Lung (tissue), 12 donors: ENCODE measurements around the gene CCDC38. TPM values are rescaled to one million over a fixed set of nuclear protein-coding genes. Genes with fewer than 3 reads are reported as not detected.

Experiments
- ATAC-seq: fragments of 200-7000 bp; cut with Tn5 transposase; one replicate; pipeline ENCODE4 v1.9.1; 2020; ENCODE audit warnings: moderate number of reproducible peaks; ENCODE audit not compliant: insufficient read depth, low FRiP score
- DNase-seq, 3 donors: peaks; one replicate each; pipeline ENCODE4 v3.0.0-alpha.2; 2013 to 2017
- H3K27ac ChIP-seq, 2 donors: one replicate each; pipeline ENCODE4 v1.5.1; 2013; ENCODE audit warnings: mild to moderate bottlenecking in 2 of 2, moderate library complexity in 2 of 2, control low read depth in 1 of 2, inconsistent platforms in 1 of 2, low read depth in 1 of 2, low read length in 1 of 2
- H3K27me3 ChIP-seq, 3 donors: one replicate each; pipeline ENCODE4 v1.5.1; 2013; ENCODE audit warnings: low read length in 2 of 3; ENCODE audit not compliant: control insufficient read depth in 3 of 3, insufficient read depth in 3 of 3
- H3K36me3 ChIP-seq, 4 donors: one replicate each; pipeline ENCODE4 v1.5.1; 2013; ENCODE audit warnings: low read length in 4 of 4, mild to moderate bottlenecking in 1 of 4, moderate library complexity in 1 of 4; ENCODE audit not compliant: control insufficient read depth in 4 of 4, insufficient read depth in 4 of 4
- H3K4me1 ChIP-seq, 5 donors: one replicate each; pipeline ENCODE4 v1.5.1; 2013; ENCODE audit warnings: low read length in 5 of 5, mild to moderate bottlenecking in 2 of 5, moderate library complexity in 1 of 5; ENCODE audit not compliant: control insufficient read depth in 5 of 5, insufficient read depth in 5 of 5
- H3K4me3 ChIP-seq: one replicate; pipeline ENCODE4 v1.5.1; 2013; ENCODE audit warnings: mild to moderate bottlenecking, control low read depth, moderate library complexity
- H3K9ac ChIP-seq, 2 donors: one replicate each; pipeline ENCODE4 v1.5.1; 2013; ENCODE audit warnings: low read length in 2 of 2, control low read depth in 1 of 2; ENCODE audit not compliant: insufficient read depth in 1 of 2
- H3K9me3 ChIP-seq, 4 donors: one replicate each; pipeline ENCODE4 v1.5.1; 2013; ENCODE audit warnings: low read length in 3 of 4, mild to moderate bottlenecking in 1 of 4, moderate library complexity in 1 of 4; ENCODE audit not compliant: control insufficient read depth in 4 of 4, insufficient read depth in 3 of 4
- CTCF ChIP-seq: IDR thresholded peaks from 2 replicates; pipeline ENCODE4 v1.5.1; 2012; ENCODE audit warnings: mild to moderate bottlenecking; ENCODE audit errors: control extremely low read depth, extremely low read depth
- WGBS, 2 donors: extraction: QIAGEN DNeasy Blood & Tissue Kit; methylation state at CpG; one replicate each; pipeline ENCODE4 v1.1.7; 2013; 5-methylcytosine and 5-hydroxymethylcytosine counted together
- polyA plus RNA-seq, 2 donors: library from polyadenylated mRNA; stranded (reverse); fragments of 200-250 nt; gene quantifications; one replicate each; pipeline ENCODE4 v1.2.1, GENCODE V29; 2013
- total RNA-seq, 2 donors: library from RNA; depleted of rRNA in 1 of 2; stranded (reverse); fragments of >200 nt in 1 of 2; gene quantifications; one replicate each; pipeline ENCODE4 v1.2.1, GENCODE V29; 2014 to 2021
- donor health status: control.
- donor health status: control.
- donor health status: Bipolar disorder and iron deficiency.
- donor health status: healthy.
- donor health status: DM: yes; HTN: yes; CAD: no.

Gene CCDC38
- total and polyA plus RNA-seq, 4 donors = 0.04 to 0.15 (median 0.05) TPM; not detected in 1

- DNase-seq (no peak), ATAC-seq (no peak)
- no peak overlapping the region for H3K27ac ChIP-seq
- 88 to 91% methylated on average over 11 of the region's 11 CpGs for WGBS, 2 donors
- no peak overlapping the region for H3K9ac ChIP-seq
- no peaks in the 10 kb centered on the region for H3K27me3 ChIP-seq
- no peak for TF ChIP-seq CTCF
- no peaks in the 10 kb centered on the region for H3K9me3 ChIP-seq
- no peaks in the 10 kb centered on the region for H3K4me1 ChIP-seq
- no peaks in the 10 kb centered on the region for H3K36me3 ChIP-seq
- H3K4me3 ChIP-seq = no peak overlapping the region
Observed at GRCh38 chr12:95977764-95978305, 35.4 kb upstream of the CCDC38 start.

GRCh38 chr12:95976416-95976832, 34.0 kb upstream of the CCDC38 start:
- no peaks in the 10 kb centered on the region for H3K9me3 ChIP-seq

DNA sequence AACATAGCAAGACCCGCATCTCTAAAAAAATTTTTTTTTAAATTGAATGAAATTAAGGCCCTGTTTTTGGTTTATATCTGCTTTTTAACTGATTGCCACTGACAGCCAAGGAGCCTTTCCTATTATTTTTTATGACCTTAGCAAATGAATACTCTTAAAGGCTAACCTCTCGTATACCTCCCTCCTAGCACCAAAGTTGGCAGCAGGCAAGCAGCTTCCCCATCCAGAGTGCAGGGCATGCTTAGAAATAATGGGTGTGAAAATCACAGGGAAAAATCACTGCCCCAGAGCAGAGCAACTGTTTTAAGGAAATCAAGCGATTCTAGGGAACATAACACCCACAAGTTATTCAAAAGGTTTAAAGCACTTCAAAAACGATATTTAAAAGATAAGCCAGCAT, 33.1 kb upstream of the CCDC38 start:
- H3K4me1 ChIP-seq = no peaks in the 10 kb centered on the region
- no peak overlapping the region for H3K27ac ChIP-seq
- no peaks in the 10 kb centered on the region for H3K27me3 ChIP-seq
- H3K4me3 ChIP-seq = no peak overlapping the region
- H3K9ac ChIP-seq = no peak overlapping the region
- WGBS, 2 donors = 90 to 95% methylated on average over 4 of the region's 4 CpGs
- no peak for TF ChIP-seq CTCF
- ATAC-seq (no peak), DNase-seq (no peak)
- no peaks in the 10 kb centered on the region for H3K9me3 ChIP-seq
- H3K36me3 ChIP-seq = no peaks in the 10 kb centered on the region

More at GRCh38 chr12:95976416-95976832, 34.0 kb upstream of the CCDC38 start:
- WGBS, 2 donors = 91 to 94% methylated on average over 8 of the region's 8 CpGs
- ATAC-seq (no peak), DNase-seq (no peak)
- no peak overlapping the region for H3K27ac ChIP-seq
- no peak overlapping the region for H3K9ac ChIP-seq
- H3K27me3 ChIP-seq = no peaks in the 10 kb centered on the region
- TF ChIP-seq CTCF = no peak
- H3K36me3 ChIP-seq = no peaks in the 10 kb centered on the region
- no peak overlapping the region for H3K4me3 ChIP-seq
- H3K4me1 ChIP-seq = no peaks in the 10 kb centered on the region

GRCh38 chr12:95974358-95974757, 31.9 kb upstream of the CCDC38 start:
- no peak for TF ChIP-seq CTCF
- no peak for ATAC-seq
- no peaks in the 10 kb centered on the region for H3K27me3 ChIP-seq
- WGBS, 2 donors = 69 to 75% methylated on average over 2 of the region's 2 CpGs
- H3K27ac ChIP-seq = no peak overlapping the region
- H3K9ac ChIP-seq = no peak overlapping the region
- DNase-seq = peak in 1 of 3 donors; percentile 14
- no peak overlapping the region for H3K4me3 ChIP-seq
- no peaks in the 10 kb centered on the region for H3K9me3 ChIP-seq
- H3K4me1 ChIP-seq = no peaks in the 10 kb centered on the region
- no peaks in the 10 kb centered on the region for H3K36me3 ChIP-seq
